Endothelial cell of hepatic sinusoid (primary cell): ENCODE results near the gene LOXL4.
"Not testable (repeated sequence)": the region's sequence is repeated elsewhere in the genome, so short reads cannot be mapped to it uniquely, and the experiment has no call there.

ENCODE experiments used
- in situ Hi-C: cut with HindIII; loops from 2 replicates; pipeline ENCODE4 v1.10.0; 2017; ENCODE audit warnings: low sequenced_read_pairs

The LOXL4 gene

DNA sequence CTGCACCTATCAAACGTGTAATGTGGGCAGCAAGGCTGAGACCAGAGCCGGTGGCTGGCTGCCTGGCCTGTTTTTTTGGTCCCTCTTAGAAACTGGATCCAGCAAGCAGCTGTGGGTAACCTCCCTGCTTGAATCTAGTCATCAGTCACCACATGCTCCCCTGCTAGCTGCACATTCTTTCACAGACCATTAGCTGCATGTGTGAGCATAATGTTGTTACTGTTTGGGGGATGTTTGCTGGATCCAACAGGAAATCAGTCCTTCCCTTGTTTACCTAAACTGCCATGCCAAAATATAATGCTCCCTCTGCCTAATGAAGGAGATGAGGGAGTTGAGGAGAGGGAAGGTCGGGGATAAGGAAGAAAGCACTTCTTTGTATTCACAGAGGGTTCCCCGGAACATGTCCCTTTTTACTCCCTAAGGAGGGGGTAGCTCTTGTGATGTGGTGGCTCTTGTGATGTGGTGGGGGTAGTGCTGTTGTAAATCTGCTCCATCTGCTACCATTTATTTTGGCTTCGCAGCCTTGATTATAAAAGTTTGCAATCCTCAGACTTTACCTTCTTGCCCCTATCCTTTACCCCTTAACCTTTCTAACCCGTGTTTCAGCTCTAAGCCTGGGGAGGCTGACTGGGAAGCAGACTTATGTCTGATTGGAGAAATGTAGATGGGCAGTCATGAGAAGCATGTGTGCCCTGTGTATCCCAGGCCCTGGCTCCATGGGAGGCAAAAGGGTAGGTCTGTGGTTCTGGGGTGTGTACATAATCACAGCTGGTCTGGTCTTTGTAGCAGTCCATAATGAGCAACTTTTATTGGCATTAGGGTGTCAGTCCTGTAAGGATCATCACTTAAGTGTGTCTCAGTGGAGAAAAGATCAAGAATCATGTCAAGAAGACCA lies 20.8 kb downstream of the LOXL4 start:
- in situ Hi-C loops: no loop called here

DNA sequence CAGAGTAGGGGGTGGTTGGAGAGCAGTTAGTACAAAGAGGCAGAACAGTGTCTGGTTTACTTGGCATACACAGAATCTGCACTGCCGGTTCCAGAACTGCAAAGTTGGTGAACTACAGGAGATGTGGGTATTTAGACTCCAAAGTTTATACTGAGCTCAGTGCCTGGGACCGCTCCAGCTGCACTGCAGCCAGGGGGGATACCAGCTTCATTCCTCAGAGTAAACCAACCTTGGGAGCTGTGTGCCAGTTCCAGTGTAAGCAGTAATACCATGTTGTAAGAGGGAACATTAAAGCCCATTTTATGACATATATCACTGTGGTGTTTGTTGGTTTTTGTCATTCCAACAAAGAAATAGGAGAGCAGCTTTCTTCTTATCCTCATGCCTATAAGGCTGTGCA lies 23.4 kb downstream of the LOXL4 start:
- in situ Hi-C loops: loop anchor here (5.0 kb wide), 2 partner anchors 57 to 63 kb away; no protein-coding TSS in a partner anchor

DNA sequence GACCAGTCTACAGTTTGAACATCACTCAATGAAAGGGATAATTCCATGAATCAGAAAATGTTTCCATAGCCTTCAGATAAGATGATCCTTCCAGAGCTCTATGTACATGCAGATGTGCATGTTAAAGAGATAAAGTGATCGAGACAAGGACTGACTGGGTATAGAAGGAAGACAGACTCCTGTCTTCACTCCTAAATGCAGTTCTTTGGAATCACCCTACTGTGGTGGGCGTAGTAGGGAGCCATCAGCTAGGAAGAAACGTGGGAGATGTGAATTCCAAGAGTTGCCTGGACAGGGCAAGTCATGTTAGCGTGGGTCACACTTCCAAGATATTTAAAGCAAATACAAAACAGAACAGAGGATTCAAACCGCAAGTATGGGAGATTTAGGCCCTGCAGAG lies 23.9 kb downstream of the LOXL4 start:
- in situ Hi-C loops: loop anchor here (5.0 kb wide), 2 partner anchors 57 to 63 kb away; no protein-coding TSS in a partner anchor

DNA sequence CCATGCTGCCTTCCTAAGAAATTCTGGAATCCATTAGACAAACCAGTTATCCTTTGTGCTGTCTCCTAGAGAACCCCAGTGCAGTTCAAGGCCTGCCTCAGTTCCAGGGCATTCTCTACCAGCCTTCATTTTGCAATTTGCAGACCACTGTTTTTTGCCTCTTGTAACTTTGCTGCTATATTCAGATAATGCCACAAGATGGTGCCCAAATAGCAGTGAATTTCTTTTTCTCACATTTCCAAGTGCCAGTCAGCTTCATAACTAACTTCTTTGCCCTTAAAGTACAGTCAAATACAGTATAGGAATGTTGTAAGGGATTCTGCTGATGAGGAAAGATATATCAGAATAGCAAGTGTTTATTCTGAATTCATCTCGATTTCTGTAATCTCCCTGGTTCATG lies 25.2 kb downstream of the LOXL4 start:
- in situ Hi-C loops: loop anchor here (5.0 kb wide), 2 partner anchors 56 to 64 kb away; no protein-coding TSS in a partner anchor

DNA sequence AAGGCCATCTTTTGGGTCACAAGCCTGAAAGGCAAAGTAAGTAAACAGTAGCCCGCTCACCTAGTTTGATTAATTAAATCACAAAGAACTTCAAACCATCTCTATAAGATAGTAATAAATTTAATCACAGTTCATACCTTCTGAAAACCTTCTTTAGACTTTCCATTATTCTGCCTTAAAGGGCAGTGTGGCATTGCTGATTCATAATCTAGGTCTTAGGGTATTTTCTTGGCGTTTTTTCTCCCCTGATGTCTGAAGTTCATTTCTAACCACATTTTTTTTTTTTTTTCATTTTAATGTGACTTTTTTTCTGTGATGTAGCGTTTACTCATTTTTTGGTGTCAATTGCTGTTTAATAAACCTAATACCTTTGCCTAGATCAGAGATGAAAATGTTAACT lies 27.5 kb downstream of the LOXL4 start:
- in situ Hi-C loops: loop anchor here (5.0 kb wide), 2 partner anchors 53 to 67 kb away; no protein-coding TSS in a partner anchor

DNA sequence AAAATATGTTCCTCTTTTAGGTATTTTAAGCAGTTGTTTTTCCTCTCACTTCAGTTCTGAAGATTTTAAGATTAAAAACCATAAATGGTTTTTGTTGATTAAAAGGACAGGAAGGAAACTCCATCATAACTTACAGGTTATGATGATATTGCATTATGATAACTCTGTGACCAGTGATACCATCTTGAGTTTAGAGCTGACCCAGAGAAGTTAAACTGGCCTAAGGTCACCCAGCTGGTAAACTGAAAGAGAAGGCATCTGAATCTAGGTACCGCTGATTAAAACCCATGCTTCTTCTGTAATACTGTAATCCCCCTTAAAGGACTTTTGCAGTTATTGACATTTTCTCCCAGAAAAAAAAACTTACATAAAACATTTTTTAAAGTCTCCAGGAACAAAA lies 29.6 kb downstream of the LOXL4 start:
- in situ Hi-C loops: no loop called here

DNA sequence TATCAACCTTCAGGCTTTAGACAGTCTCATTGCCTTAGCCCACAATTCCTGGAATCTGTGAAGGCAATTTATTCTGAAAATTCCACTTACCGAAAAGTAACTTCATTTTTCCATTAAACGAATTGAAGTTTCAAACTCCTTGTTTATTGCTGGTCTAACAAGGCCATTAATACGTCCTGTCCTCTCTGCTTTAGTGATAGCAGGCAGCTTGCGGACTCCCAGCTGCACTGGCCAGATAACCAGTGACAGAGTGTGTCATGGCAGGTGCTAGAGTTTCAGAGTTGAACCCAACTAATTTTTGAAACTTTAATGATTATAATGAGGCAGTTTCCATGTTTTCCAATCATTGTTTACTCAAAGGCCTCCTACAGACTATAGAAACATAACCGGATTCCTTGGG lies 31.1 kb downstream of the LOXL4 start:
- in situ Hi-C loops: no loop called here

DNA sequence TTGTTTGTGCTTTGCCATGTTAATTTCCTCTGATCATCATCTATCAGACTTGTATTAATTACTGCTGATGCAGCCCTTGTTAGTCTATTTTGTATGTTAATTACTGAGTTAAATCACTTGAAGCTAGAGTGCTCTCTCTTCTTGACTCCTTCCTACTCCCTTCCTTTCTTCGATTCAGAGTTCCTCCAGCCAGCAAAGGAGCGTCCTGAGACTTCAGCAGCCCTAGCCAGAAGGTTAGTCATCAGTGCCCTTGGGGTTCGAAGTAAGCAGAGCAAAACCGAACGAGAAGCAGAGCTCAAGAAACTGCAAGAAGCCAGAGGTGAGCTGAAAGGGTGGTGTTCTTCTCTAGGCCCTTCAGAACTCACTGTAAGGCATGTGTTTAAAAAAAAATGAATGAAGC lies 32.1 kb downstream of the LOXL4 start:
- in situ Hi-C loops: no loop called here

DNA sequence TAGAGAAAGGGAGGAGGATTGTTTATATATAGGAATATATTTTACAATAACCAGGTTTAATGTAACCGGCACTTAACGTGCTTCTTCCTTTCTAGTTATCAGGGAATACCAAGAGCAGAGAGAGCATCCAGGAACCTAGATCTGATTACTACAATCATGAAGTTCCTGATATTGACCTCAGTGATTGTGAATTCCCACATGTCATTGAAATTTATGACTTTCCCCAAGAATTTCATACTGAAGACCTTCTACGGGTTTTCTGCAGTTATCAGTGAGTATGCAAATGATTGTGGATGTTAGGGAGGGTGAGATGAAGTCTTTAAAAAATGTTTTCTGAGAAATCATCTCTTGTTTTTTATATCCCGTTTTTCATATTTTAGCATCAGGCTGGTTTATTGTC lies 36.6 kb downstream of the LOXL4 start:
- in situ Hi-C loops: loop anchor here (5.0 kb wide), 1 partner anchor 94 kb away; no protein-coding TSS in a partner anchor

DNA sequence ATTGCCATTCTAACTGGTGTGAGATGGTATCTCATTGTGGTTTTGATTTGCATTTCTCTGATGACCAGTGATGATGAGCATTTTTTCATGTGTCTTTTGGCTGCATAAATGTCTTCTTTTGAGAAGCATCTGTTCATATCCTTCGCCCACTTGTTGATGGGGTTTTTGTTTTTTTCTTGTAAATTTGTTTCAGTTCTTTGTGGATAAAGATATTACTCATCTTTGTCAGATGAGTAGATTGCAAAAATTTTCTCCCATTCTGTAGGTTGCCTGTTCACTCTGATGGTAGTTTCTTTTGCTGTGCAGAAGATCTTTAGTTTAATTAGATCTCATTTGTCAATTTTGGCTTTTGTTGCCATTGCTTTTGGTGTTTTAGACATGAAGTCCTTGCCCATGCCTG lies 39.7 kb downstream of the LOXL4 start:
- in situ Hi-C loops: not testable (repeated sequence)

DNA sequence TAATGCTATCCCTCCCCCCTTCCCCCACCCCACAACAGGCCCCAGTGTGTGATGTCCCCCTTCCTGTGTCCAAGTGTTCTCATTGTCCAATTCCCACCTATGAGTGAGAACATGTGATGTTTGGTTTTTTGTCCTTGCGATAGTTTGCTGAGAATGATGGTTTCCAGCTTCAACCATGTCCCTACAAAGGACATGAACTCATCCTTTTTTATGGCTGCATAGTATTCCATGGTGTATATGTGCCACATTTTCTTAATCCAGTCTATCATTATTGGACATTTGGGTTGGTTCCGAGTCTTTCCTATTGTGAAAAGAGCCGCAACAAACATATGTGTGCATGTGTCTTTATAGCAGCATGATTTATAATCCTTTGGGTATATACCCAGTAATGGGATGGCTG lies 40.3 kb downstream of the LOXL4 start:
- in situ Hi-C loops: not testable (repeated sequence)

DNA sequence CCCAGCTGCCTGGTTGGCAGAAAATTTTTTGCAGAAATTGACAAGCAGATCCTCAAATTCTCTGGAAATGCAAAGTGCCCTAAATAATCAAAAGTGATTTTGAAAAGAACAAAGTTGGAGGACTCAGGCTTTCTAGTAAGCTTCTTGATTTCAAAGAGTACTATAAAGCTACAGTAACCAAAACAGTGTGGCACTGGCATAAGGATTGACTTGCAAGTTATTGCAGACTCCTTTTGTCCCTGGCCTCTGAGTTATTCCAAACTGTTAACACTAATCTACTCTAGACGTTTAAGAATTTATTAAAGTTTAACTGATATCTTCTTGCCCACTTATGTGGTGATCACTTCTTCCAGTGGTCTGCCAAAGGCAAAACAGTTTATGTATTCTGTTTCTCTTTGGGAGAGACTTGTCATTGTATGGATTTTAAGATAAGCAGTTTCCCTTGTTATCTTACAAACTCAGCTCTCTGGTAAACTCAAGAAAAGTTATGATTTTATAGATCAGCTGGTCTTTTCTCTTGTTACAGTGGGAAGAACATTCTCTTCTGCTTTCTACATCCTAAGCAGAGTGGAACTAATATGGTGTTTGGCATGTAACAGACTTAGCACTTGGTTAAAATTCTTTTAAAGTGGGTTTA lies 41.4 kb downstream of the LOXL4 start:
- in situ Hi-C loops: no loop called here

DNA sequence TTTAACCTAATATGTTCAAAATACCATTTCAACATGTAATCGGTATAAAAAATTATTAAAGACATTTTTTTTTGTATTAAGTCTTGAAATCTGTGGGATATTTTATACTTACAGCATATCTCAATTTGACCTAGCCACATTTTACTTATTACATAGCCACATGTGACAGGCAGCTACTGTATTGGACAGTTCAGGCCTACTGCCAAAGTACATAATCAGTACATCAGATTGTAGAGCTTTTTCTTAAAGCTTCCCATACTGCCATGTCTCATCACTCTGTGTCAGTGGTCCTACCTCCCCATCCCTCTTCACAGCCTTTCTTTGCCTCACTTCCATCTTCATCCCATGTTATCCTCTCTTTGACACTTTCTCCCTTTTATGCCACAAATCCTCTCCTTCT lies 43.0 kb downstream of the LOXL4 start:
- in situ Hi-C loops: no loop called here

DNA sequence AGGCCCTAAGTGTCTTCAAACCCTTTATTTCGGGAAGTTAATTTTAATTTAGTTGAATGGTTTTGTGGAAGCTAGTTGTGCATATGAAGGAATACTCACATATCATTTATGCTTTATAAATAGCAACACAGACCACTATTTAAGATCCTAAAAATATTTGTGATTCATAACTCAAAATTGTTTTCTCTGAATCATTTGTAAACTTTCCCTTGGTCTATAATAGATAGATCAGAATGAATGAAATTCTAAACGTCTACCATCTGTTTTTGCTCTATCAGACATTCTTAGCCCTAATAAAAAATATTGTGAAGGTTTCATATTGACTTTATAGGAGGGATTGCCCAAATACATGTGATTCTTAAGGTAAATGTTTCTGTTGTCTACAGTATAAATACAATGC lies 43.5 kb downstream of the LOXL4 start:
- in situ Hi-C loops: no loop called here

DNA sequence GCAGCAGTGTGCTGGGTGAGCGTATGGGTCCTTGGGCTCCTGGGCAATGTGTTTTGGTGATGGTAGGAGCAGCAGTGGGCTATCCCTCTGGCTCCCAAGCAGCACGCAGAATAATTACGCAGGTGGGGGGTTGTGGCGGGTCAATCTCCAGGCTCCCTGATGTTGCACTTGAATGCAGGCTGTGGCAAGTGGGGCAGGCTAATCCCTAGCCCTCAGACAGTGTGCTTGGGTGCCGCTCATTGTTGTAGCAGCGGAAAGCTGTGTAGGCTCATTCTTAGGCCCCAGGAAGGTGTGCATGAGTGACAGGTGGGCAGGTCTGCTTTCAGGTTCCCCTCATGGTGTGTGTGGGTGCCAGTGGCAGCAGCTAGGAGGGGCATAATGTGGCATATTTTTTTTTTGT lies 44.1 kb downstream of the LOXL4 start:
- in situ Hi-C loops: no loop called here

DNA sequence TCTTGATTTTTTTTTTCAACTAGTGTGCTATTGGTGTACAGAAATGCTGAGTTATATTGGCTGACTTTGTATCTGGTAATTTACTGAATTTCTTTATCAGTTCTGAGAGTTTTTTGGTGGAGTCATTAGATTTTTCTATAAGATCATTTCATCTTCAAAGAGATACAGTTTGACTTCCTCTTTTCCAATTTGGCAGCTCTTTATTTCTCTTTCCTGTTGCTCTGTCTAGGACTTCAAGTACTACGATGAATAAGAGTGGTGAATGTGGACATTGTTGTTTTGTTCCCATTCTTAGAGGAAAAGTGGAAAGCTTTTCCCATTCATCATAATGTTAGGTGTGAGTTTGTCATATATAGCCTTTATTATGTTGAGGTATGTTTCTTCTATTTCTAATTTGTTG lies 50.2 kb downstream of the LOXL4 start:
- in situ Hi-C loops: no loop called here

DNA sequence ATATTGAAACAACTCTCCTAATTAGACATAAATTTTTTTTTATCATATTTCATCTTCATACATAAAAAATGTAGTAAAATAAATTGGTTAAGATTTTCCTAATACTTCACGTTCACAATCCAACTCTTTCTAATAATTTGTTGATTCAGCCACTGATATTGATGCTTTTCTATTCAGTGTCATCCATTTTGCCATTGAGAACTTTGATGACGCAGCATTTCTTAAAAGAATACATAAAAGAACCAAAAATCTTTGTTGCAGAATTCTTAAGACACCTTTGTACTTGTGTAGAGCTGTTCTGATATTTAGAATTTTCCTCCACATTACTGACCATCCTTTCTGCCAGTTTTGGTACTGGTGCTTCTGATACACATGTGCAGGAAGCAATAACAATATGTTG lies 52.6 kb downstream of the LOXL4 start:
- in situ Hi-C loops: no loop called here

DNA sequence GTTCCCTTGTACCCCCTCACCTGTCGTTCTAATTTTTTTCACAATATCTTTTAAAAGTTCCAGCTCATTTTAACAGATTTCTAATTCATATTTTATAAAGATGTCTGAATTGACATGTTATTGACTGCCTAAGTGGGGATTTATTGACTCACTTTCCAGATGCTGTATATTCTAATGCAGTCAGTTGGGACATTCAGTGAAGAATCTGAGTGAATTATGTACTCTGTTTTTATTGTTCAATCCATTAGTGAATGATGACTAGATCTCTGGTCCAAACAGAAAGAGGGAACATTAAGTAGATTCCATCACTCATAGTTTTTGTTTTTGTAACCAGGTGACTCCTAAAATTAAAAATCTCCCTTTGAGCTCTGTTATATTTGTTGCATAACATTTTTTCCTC lies 54.3 kb downstream of the LOXL4 start:
- in situ Hi-C loops: no loop called here

DNA sequence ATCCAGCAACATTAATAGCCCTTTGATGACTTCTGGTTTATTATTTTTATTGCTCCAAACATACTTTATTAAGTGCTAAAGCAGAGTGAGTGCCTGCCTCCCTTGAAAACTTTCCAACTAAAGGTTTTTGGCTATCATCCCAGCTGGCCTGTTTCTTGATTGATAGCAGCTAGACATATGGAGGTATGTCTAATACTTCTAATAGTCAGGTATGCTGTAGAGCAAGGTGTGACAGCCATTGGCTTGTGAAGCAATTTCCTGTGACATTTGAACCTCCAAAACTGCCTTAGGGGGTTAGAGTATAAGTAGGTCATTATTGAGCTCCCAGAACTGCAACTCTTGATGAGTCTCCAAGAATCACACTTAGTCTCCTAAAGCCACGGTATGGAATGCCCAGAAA lies 55.8 kb downstream of the LOXL4 start:
- in situ Hi-C loops: no loop called here

DNA sequence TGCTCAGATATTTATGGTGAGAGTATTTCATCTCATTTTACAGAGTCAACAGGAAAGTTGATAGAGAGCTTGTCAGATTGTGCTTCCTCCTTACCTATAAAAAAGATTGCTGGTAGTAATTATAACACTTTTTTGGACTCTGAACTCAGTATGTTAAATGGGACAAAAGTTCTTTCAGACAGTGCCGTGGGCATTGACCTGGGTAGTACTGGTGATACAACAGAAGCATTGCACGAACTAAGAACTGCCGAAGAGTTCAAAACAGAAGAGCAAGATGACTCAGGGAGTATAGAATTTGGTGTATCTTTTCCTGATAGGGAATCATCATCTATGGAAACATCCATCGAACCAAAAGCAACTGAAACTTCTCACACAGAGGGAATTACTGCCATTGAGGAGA lies 58.6 kb downstream of the LOXL4 start:
- in situ Hi-C loops: no loop called here

DNA sequence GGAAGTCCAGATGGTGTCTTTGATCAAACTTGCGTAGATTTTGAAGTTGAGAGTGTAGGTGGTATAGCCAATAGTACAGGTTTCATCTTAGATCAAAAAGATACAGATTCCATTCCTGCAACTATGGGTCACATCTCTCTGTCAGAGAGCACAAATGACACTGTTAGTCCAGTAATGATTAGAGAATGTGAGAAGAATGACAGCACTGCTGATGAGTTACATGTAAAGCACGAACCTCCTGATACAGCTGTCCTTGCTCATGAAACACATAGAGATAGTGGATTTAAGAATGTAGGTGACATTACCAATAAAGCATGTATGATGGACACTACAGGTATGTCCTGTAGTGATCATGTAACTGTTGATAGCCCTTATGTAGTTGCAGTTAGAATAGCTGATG lies 59.1 kb downstream of the LOXL4 start:
- in situ Hi-C loops: no loop called here

DNA sequence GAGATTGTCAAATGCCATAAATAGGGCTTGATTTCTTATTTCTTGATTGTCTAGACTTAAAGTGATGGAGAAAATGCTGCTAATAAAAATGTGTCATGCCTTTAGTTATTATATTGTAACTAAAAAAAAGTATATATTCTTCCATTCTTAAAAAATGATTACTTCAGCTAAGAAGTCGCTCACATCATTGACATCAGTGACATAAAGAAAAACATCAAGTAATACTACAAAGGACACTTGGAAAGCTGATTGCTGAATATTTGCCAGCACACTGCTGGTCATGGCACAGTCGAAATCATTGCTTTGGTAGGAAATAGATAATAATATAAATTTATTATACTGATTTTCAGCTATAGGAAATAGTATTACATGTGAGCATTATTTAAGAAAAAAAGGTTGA lies 62.6 kb downstream of the LOXL4 start:
- in situ Hi-C loops: no loop called here
